HS-5 (cell line): ENCODE results near the gene ENGASE.

Experiments used
- DNase-seq: peaks from one replicate; pipeline ENCODE4 v3.0.0-alpha.2; 2012; ENCODE audit warnings: low read depth

ENGASE gene

GRCh38 chr17:79093270-79093669 lies 18.6 kb downstream of the ENGASE start:
- no peak for DNase-seq

GRCh38 chr17:79094261-79094660 lies 19.6 kb downstream of the ENGASE start:
- no peak for DNase-seq

- no peak for DNase-seq
These were observed 20.9 kb downstream of the ENGASE start for GRCh38 chr17:79095345-79096055.

DNA sequence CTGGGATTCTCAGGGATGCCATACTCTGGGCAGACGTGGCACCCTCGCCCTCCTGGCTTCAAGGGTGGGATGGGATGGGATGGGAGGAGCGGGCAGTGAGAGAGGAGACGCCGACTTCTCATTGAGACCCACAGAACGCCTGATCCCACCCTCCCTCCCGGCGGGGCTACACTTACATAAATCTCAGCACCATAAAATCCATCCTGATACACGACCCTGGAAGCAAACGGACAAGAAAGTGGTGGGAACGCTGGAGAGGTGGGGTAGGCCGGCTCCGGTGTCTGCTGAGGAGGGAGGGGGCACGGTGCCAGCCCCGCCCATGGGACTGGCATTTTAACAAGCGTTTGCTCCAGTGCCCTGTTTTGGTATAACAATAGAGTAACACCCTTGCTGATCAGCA lies 21.9 kb downstream of the ENGASE start:
- DNase-seq, result no peak

GRCh38 chr17:79097226-79098055 lies 22.8 kb downstream of the ENGASE start:
- no peak for DNase-seq

DNA sequence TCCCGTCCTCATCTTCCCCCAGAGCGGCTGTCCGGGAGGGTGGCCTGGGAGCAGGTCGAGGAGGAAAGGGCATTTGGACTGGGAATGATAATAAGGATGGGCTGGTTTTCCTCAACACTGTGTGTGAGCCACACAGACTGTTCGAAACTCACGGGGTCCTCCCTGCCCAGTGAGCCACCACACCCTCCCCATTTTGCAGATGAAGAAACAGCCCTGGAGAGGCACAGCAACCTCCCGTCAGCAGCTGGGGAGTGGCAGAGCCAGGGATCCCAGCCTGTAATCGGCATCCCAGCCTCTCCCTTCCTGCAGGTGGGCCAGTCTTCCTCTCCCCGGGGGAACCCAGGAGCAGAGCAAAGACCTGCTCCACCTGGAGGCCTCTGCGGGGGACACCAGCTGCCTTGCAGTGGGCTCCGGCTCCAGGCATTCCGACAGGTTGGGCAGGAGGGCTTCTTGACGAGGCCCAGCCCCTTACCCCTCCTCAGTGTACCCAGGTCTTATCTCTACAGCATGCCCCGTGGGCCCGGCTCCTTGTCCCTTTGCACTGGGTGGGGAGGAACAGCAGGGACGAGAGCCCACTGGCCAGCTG lies 23.8 kb downstream of the ENGASE start:
- DNase-seq, result no peak

- no peak for DNase-seq
These were observed 25.8 kb downstream of the ENGASE start for GRCh38 chr17:79100405-79100804.

- no peak for DNase-seq
These were observed 26.6 kb downstream of the ENGASE start for GRCh38 chr17:79101111-79101673.

- no peak for DNase-seq
These were observed 27.6 kb downstream of the ENGASE start for GRCh38 chr17:79102214-79102613.

DNA sequence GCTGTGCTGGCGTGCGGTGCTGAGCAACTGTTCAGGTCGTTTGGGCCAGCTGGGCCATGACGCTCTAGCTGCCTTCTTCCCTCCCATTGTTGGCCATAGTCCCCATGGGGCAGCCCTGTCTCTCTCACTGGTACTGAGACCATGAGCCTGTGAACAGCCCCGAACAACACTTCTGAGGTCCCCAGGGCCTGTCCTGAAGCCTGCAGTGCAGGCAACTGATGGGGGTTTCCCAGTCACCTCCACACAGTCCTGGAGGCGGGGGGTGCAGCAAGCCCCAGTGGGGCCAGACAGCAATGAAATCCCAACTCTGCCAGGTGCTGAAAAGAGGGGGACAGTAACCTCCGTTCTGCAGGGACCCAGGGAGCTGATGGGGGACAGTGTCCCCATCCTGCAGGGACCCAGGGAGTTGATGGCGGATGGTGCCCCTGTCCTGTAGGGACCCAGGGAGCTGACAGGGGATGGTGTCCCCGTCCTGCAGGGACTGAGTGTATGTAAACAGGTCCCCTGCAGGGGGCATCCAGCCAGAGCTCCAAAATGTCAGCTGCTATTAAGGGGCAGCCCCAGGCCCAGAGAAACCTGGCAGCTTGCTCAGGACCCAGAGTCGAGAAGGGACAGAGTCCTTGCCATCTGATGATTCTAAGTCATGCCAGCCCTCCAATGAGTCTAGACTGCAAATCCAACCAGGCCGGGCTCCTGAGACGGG lies 30.4 kb downstream of the ENGASE start:
- DNase-seq, result no peak

- DNase-seq, result no peak
These were observed 31.3 kb downstream of the ENGASE start for GRCh38 chr17:79105937-79106336.

- DNase-seq, result no peak
These were observed 32.3 kb downstream of the ENGASE start for GRCh38 chr17:79106958-79107357.

GRCh38 chr17:79107499-79108231 lies 33.0 kb downstream of the ENGASE start:
- no peak for DNase-seq

GRCh38 chr17:79108232-79108850 lies 33.7 kb downstream of the ENGASE start:
- DNase-seq, result no peak

- DNase-seq, result no peak
These were observed 34.2 kb downstream of the ENGASE start for GRCh38 chr17:79108870-79109269.

DNA sequence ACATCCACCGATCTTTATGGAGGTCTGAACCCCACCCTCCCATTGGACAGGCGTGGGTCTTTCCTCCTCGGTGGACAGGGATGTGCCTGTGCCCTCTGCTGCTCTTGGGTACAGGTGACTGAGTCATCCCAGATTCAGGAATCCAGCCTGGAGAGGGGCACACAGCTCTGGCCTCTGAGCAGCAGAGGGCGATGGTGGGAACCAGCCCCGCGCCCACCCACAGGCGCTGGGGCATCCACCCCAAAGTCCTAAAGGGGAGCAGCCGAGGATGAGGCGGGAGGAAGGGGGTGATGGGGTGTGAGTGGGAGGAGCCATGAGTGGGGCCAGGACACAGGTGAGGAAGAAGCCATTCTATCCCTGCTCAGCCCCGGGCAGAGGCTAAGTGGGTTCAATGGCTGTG lies 35.0 kb downstream of the ENGASE start:
- peak; percentile 2 for DNase-seq

DNA sequence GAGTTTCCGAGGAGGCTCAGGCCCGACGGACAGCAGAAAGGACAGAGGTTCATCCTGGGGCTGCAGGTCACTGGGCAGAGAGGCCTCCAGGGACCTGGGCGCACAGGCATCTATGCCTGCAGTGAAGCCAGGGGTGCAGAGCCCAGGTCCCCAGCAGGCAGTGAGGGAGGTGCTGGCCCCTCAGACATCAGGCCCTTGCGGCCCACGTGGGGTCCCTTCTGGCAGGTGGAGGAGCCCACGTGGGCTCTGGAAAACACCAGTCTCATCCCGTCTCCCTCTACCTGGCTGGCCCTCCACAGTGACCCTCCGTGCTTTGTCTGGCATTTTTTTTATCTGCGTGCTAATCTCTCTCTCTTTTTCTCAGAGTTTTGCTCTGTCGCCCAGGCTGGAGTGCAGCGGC lies 36.5 kb downstream of the ENGASE start:
- no peak for DNase-seq

DNA sequence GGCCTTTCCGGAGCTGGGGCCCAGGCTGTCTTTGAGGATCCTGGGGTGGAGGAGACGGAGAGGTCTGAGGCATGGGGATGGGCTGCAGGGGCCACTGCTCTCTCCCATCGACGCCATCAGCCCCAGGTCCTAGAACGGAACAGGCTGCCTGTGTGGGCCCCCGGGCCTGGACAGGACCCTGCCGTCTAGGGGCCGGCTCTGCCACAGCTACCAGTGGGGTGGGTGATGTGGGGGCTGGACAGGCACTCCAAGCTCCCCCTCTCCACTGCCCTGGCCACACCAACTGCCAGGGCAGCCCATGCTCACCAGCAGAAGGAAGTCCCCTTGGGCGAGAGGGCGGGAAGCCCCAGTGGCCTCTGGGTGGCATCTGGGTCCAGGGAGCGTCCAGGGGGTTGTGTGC lies 37.8 kb downstream of the ENGASE start:
- no peak for DNase-seq

DNA sequence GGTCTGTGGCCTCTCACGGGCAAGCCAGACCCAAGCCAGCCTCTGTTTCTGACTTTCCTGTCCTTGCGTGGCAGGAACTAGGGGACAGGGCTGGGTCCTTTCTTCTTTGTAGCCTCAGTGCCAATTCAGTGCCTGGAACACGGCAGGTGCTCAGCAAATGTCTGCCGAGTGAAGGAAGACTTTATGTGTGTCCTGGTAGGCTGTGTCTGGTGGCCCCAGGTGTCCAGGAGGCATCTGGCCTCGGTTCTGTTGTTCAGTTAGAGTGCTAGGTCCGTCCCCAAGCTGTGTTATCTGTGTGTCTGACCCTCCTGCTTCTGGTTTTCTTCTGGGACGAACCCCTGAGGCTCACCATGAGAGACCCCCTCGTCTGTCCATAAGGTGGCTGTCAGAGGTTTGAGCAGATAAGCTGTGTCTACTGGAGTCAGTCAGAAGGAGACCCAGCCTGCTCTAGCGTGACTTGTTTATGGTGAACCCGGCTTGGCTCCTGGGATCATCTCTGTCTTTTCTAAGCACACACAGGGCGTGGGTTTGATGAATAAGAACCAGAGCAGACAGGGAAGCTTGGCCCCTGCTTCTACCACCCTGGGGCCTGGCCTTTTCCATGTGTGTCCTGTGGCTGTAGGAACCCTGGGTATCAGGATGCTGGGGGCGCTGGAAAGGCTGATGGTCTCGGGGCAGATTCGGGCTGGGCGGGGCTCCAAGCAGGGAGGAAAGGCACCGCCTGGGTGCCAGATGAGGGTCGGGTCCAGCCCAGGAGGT lies 39.3 kb downstream of the ENGASE start:
- DNase-seq, result no peak
